ENCODE results near the gene HDAC4.

GRCh38 chr2:239368906-239369552 is 31.8 kb downstream of the HDAC4 start:
- TF ChIP-seq, protein P1, sequence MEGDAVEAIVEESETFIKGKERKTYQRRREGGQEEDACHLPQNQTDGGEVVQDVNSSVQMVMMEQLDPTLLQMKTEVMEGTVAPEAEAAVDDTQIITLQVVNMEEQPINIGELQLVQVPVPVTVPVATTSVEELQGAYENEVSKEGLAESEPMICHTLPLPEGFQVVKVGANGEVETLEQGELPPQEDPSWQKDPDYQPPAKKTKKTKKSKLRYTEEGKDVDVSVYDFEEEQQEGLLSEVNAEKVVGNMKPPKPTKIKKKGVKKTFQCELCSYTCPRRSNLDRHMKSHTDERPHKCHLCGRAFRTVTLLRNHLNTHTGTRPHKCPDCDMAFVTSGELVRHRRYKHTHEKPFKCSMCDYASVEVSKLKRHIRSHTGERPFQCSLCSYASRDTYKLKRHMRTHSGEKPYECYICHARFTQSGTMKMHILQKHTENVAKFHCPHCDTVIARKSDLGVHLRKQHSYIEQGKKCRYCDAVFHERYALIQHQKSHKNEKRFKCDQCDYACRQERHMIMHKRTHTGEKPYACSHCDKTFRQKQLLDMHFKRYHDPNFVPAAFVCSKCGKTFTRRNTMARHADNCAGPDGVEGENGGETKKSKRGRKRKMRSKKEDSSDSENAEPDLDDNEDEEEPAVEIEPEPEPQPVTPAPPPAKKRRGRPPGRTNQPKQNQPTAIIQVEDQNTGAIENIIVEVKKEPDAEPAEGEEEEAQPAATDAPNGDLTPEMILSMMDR (IDR thresholded peaks at IDR 0.05; ENCODE audit: insufficient read depth, low read length), result no peak
- TF ChIP-seq POLR2AphosphoS5 (IDR thresholded peaks at IDR 0.05; ENCODE audit: low read depth) (no peak), GABPA (IDR thresholded peaks at IDR 0.05; ENCODE audit: low read depth) (no peak), SPI1 (IDR thresholded peaks at IDR 0.05; ENCODE audit: borderline replicate concordance, low read depth) (no peak)
- TF ChIP-seq, protein P2, sequence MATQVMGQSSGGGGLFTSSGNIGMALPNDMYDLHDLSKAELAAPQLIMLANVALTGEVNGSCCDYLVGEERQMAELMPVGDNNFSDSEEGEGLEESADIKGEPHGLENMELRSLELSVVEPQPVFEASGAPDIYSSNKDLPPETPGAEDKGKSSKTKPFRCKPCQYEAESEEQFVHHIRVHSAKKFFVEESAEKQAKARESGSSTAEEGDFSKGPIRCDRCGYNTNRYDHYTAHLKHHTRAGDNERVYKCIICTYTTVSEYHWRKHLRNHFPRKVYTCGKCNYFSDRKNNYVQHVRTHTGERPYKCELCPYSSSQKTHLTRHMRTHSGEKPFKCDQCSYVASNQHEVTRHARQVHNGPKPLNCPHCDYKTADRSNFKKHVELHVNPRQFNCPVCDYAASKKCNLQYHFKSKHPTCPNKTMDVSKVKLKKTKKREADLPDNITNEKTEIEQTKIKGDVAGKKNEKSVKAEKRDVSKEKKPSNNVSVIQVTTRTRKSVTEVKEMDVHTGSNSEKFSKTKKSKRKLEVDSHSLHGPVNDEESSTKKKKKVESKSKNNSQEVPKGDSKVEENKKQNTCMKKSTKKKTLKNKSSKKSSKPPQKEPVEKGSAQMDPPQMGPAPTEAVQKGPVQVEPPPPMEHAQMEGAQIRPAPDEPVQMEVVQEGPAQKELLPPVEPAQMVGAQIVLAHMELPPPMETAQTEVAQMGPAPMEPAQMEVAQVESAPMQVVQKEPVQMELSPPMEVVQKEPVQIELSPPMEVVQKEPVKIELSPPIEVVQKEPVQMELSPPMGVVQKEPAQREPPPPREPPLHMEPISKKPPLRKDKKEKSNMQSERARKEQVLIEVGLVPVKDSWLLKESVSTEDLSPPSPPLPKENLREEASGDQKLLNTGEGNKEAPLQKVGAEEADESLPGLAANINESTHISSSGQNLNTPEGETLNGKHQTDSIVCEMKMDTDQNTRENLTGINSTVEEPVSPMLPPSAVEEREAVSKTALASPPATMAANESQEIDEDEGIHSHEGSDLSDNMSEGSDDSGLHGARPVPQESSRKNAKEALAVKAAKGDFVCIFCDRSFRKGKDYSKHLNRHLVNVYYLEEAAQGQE (IDR thresholded peaks at IDR 0.05; ENCODE audit: insufficient replicate concordance, low read depth), result no peak

Data from HL-60 (cell line).